Heart left ventricle (tissue), 13 donors: ENCODE data around the gene JAK2.

Source experiments
- CTCF ChIP-seq, 12 donors: fragments of 200-600 bp; sonication (generic) in 4 of 12; IDR thresholded peaks; one replicate each; pipeline versions ENCODE4 v1.5.0 to v1.8.0; 2018 to 2022; ENCODE audit warnings: antibody characterized with exemption in 12 of 12, mild to moderate bottlenecking in 5 of 12
- POLR2A ChIP-seq, 2 donors: fragments of 450-650 bp; IDR thresholded peaks; one replicate each; pipeline ENCODE4 v1.6.1; 2017; ENCODE audit warnings: antibody characterized with exemption in 2 of 2, mild to moderate bottlenecking in 2 of 2, moderate library complexity in 2 of 2
- donor health status: ischemic (EF 13 %, LVEDD 7.1; RV severe dilation, severe dysfunction).
- donor health status: DM: no; HTN: yes; CAD: no.
- donor health status: DM: no; HTN: no; CAD: no.
- donor health status: ischemic (EF 25% LVEDD 6.9; RV normal size, moderate dysfunction).
- donor health status: ischemic (EF 25% LVEDD 5.7; RV mildly dilated, moderate dysfunction).
- donor health status: ischemic (EF 35%, LVEDD 5.7; RV mildly dilated, moderate dysfunction).
- donor health status: nonischemic (EF 11% LVEDD 7.7; RV severe dilation, severe dysfunction).
- donor health status: DM: yes; HTN: yes; CAD: no.
- donor health status: PGD.
- donor health status: ischemic (EF 29% LVEDD 5.4; RV normal size, mild dysfunction).
- donor health status: nonischemic (EF 23%, LVEDD 6.1; RV moderate dilation, normal function).

GRCh38 chr9:5112109-5112592, 127.1 kb downstream of the JAK2 start:
- TF ChIP-seq CTCF (IDR thresholded peaks at IDR 0.05) (no peak), POLR2A (IDR thresholded peaks at IDR 0.05) (no peak)
